Spleen (tissue), 7 donors: ENCODE measurements around the gene PRKCA.

Source experiments
- POLR2A ChIP-seq, 3 donors: fragments of 450-650 bp; IDR thresholded peaks; one replicate each; pipeline ENCODE4 v1.5.1; 2017; ENCODE audit warnings: antibody characterized with exemption in 3 of 3, mild to moderate bottlenecking in 1 of 3
- POLR2AphosphoS5 ChIP-seq, 3 donors: sonication (generic); formaldehyde crosslinking; IDR thresholded peaks; one replicate each; pipeline ENCODE4 v1.5.1; 2017; ENCODE audit warnings: antibody characterized with exemption in 3 of 3
- TF ChIP-seq, protein P1 (sequence below), 11 experiments: fragments of 200-600 bp in 7 of 11; fragments of 450-650 bp in 4 of 11; sonication (generic) in 4 of 11; IDR thresholded peaks in 8 of 11; conservative IDR thresholded peaks in 3 of 11; 1 replicate in 7 of 11; 2 replicates in 4 of 11; pipeline versions ENCODE4 v1.4.0 to v1.8.0; 2016 to 2021; ENCODE audit warnings: antibody characterized with exemption in 11 of 11, inconsistent platforms in 4 of 11, mild to moderate bottlenecking in 1 of 11
- donor health status: DM: no; HTN: no; CAD: no; lungs with moderate emphysema.
- donor health status: DM: no; HTN: no; CAD: no.
- donor health status: DM: no; HTN: no; CAD: no.

GRCh38 chr17:66542129-66542966 lies 239.9 kb downstream of the PRKCA start:
- TF ChIP-seq, protein P1, sequence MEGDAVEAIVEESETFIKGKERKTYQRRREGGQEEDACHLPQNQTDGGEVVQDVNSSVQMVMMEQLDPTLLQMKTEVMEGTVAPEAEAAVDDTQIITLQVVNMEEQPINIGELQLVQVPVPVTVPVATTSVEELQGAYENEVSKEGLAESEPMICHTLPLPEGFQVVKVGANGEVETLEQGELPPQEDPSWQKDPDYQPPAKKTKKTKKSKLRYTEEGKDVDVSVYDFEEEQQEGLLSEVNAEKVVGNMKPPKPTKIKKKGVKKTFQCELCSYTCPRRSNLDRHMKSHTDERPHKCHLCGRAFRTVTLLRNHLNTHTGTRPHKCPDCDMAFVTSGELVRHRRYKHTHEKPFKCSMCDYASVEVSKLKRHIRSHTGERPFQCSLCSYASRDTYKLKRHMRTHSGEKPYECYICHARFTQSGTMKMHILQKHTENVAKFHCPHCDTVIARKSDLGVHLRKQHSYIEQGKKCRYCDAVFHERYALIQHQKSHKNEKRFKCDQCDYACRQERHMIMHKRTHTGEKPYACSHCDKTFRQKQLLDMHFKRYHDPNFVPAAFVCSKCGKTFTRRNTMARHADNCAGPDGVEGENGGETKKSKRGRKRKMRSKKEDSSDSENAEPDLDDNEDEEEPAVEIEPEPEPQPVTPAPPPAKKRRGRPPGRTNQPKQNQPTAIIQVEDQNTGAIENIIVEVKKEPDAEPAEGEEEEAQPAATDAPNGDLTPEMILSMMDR (IDR thresholded peaks at IDR 0.05 in 8 of 11, conservative IDR thresholded peaks at IDR 0.05 in 3 of 11): no peak
- no peak for TF ChIP-seq POLR2AphosphoS5 (IDR thresholded peaks at IDR 0.05)
- no peak for TF ChIP-seq POLR2A (IDR thresholded peaks at IDR 0.05)
